Measurements from ENCODE around the gene ZC2HC1B. TPM values are rescaled to one million over a fixed set of nuclear protein-coding genes. Genes with fewer than 3 reads are reported as not detected.
A peak's percentile ranks its signal among the peaks of the same experiment; 100 is the strongest.

Gene ZC2HC1B
- total RNA-seq, 1 donor from 2014 or later = not detected

GRCh38 chr6:143971482-143972205, 107.4 kb downstream of the ZC2HC1B start:
- H3K27ac ChIP-seq (replicated peaks) = peak overlapping the region; percentile 58
- H3K36me3 ChIP-seq = no peaks in the 10 kb centered on the region
- H3K9me3 ChIP-seq (replicated peaks) = no peaks in the 10 kb centered on the region
- H3K4me1 ChIP-seq = peaks cover 30% of the 10 kb centered on the region
- intact Hi-C loops (cut with micrococcal nuclease) = no loop called here
- H3K4me3 ChIP-seq = no peak overlapping the region
- no peaks in the 10 kb centered on the region for H3K27me3 ChIP-seq (ENCODE audit: low read depth)
- TF ChIP-seq, protein P1, sequence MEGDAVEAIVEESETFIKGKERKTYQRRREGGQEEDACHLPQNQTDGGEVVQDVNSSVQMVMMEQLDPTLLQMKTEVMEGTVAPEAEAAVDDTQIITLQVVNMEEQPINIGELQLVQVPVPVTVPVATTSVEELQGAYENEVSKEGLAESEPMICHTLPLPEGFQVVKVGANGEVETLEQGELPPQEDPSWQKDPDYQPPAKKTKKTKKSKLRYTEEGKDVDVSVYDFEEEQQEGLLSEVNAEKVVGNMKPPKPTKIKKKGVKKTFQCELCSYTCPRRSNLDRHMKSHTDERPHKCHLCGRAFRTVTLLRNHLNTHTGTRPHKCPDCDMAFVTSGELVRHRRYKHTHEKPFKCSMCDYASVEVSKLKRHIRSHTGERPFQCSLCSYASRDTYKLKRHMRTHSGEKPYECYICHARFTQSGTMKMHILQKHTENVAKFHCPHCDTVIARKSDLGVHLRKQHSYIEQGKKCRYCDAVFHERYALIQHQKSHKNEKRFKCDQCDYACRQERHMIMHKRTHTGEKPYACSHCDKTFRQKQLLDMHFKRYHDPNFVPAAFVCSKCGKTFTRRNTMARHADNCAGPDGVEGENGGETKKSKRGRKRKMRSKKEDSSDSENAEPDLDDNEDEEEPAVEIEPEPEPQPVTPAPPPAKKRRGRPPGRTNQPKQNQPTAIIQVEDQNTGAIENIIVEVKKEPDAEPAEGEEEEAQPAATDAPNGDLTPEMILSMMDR (IDR thresholded peaks at IDR 0.05; ENCODE audit: borderline replicate concordance) = no peak
- no peak for DNase-seq

- no peak for DNase-seq
- Histone ChIP-seq H3K27ac (replicated peaks) (no peak overlapping the region), H3K4me3 (no peak overlapping the region), H3K36me3 (no peaks in the 10 kb centered on the region), H3K9me3 (replicated peaks) (no peaks in the 10 kb centered on the region), H3K27me3 (ENCODE audit: low read depth) (no peaks in the 10 kb centered on the region), H3K4me1 (peaks cover 21% of the 10 kb centered on the region)
- TF ChIP-seq, protein P1 (IDR thresholded peaks at IDR 0.05; ENCODE audit: borderline replicate concordance) = no peak
- intact Hi-C loops (cut with micrococcal nuclease) = no loop called here
These were observed 109.1 kb downstream of the ZC2HC1B start for GRCh38 chr6:143973097-143973966.

DNA sequence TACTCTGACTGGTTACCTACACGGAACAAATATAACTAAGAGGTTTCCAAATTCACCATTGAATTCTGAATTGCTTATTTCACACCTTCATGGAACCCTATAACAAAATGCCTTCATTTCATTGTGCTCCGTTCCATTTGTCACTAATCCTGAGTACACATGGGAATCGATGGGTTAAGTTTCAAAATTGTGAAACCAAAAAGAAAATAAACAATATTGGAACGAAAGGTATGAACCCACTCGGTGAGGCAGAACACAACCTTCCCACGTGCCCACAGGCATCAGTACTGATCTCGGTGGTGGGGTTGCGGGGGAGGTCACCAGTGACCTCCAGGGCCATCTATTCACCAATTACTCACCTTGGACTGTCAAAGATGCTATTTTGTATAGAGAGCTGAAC, 109.8 kb downstream of the ZC2HC1B start:
- Histone ChIP-seq H3K27ac (replicated peaks) (no peak overlapping the region), H3K9me3 (replicated peaks) (no peaks in the 10 kb centered on the region), H3K36me3 (no peaks in the 10 kb centered on the region), H3K27me3 (ENCODE audit: low read depth) (no peaks in the 10 kb centered on the region), H3K4me3 (no peak overlapping the region), H3K4me1 (peaks cover 18% of the 10 kb centered on the region)
- TF ChIP-seq, protein P1 (IDR thresholded peaks at IDR 0.05; ENCODE audit: borderline replicate concordance) = no peak
- intact Hi-C loops (cut with micrococcal nuclease) = no loop called here
- no peak for DNase-seq

DNA sequence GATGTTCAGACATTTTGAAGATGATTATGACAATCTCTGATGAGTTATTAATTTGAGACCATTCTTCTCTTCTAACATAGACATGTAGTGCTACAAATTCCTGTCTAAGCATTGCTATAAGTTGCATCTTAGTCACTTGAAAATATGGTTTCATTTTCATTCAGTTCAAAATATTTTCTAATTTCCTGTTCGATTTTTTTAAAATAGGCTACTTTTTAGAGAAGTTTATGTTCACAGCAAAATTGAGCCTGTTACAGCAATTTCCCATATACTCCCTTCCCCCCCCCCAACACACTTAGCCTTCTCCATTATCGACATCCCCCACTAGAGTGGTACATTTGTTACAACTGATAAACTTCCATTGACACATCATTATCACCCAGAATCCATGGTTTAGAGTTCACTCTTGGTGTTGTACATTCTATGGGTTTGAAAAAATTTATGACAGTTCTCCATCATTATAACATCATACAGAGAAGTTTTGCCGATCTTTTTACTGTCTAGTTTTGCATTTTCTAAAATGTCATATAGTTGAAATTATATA, 112.6 kb downstream of the ZC2HC1B start:
- peaks cover 8% of the 10 kb centered on the region for H3K9me3 ChIP-seq (replicated peaks)
- TF ChIP-seq, protein P1 (IDR thresholded peaks at IDR 0.05; ENCODE audit: borderline replicate concordance) = no peak
- H3K27me3 ChIP-seq (ENCODE audit: low read depth) = no peaks in the 10 kb centered on the region
- H3K4me3 ChIP-seq = no peak overlapping the region
- H3K36me3 ChIP-seq = peaks cover 6% of the 10 kb centered on the region
- no peak overlapping the region for H3K27ac ChIP-seq (replicated peaks)
- no peaks in the 10 kb centered on the region for H3K4me1 ChIP-seq
- intact Hi-C loops (cut with micrococcal nuclease) = no loop called here
- no peak for DNase-seq

GRCh38 chr6:143980921-143981320, 116.6 kb downstream of the ZC2HC1B start:
- intact Hi-C loops (cut with micrococcal nuclease) = no loop called here
- Histone ChIP-seq H3K4me3 (no peak overlapping the region), H3K9me3 (replicated peaks) (peaks cover 8% of the 10 kb centered on the region), H3K36me3 (peaks cover 6% of the 10 kb centered on the region), H3K27me3 (ENCODE audit: low read depth) (no peaks in the 10 kb centered on the region), H3K27ac (replicated peaks) (no peak overlapping the region), H3K4me1 (no peaks in the 10 kb centered on the region)
- TF ChIP-seq, protein P1 (IDR thresholded peaks at IDR 0.05; ENCODE audit: borderline replicate concordance) = no peak
- DNase-seq = no peak
